ENCODE measurements around the gene MICB.
A peak's percentile ranks its signal among the peaks of the same experiment; 100 is the strongest.
"Not testable (repeated sequence)": the region's sequence is repeated elsewhere in the genome, so short reads cannot be mapped to it uniquely, and the experiment has no call there.

The MICB gene

DNA sequence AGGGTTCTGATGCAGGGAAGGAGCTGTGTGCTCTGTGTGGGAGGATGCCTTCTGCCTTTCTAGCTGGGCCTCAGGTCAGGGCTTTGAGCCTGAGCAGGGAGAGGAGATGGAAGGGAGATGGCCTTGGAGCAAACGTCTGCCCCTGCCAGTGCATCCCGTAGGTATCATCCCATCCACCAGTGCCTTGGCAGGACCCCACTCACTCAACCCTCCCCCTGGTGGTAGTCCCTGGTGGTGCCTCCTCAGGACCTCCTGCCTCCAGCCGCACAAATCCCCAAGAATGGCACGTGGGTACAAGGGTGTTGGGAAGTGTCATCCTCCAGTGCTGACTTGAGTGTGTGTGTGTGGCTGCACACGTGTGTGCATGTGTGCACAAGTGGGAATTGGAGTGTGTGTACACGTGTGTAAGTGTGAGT is 23.1 kb upstream of the MICB start:
- no peak for DNase-seq

- DNase-seq = no peak
Measured at GRCh38 chr6:31476515-31477139, 21.3 kb upstream of the MICB start.

- DNase-seq = no peak
Measured at GRCh38 chr6:31477521-31477920, 20.4 kb upstream of the MICB start.

- DNase-seq = no peak
Measured at GRCh38 chr6:31478186-31478950, 19.6 kb upstream of the MICB start.

DNA sequence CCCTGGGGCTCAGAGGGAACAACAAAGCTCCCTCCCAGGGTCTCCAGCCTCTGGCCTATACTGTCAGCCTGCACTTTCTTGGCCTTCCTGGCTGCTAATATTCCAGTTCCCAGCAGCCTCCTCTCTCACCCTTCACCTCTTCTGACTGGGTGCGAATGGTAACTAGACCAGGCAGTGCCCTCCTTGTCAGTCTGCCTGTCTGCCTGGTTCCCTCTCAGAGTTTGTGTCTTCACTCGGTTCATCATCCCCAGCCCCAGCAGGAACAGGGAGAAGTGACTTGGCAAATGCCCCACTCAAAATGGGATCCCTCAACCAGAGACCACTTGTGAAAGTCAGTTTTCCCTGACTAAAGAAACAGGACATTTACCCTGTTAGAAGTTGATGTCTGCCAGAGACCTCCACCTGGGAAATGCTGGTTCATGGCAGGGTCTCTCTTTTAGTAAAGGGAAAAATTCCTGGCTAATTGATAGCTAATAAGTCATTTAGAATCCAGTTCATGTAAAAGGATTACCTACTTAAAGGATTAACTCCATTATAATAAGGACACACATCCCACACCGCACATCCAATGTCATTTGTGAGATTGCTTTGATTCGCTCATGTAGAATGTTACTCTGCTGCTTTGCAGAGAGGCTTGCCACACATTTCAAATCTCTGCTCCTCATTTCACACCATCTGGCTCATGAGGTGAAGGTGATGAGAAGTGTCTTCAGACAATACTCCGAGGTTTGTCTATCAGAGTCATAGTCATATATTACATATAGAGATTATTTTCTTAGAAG is 18.6 kb upstream of the MICB start:
- DNase-seq = no peak

DNA sequence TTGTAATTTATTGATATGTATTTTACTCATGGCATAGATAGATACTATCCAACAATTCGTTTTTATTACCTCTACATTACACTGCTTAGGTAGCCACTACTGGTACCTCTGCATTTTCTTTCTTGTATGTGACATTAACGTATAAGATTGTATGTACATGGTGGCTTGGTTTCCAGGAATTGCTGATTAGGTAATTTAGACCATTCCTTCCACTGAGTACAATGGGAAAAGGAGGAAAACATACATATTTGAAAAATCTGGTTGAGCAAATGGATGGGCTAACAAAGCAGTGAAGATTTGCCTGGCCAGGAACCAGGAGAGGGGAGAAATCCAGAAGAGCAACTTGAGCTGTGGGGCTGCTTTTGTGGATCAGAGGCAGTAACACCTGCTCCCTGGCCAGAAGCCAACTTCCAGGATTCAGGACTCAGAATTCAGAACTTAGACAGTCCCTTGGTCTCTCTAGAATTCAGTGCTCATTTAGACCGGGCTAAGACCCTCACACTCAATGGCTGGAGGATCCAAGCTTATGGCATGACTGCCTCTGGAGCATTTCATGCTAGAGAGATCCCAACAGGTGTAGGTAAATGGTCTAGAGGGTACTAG is 17.9 kb upstream of the MICB start:
- no peak for DNase-seq

DNA sequence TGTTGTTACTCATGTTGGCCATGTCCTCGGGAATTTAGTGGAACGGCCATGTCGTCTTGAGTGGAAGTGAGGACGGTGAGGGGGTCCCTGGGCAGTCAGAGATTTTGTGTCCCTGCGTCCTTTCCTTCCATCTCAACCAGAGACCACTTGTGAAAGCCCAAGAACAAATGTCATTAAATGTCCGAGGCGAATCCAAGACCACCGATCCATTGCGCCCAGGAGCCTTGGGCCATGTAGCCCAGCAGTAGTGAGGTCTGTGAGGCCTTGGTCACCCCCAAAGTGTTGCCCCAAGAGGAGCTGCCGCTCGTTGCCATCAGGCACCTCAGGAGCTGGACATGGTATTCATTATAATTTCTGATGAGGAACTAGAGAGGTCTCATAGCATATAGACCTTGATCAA is 17.4 kb upstream of the MICB start:
- DNase-seq = no peak

DNA sequence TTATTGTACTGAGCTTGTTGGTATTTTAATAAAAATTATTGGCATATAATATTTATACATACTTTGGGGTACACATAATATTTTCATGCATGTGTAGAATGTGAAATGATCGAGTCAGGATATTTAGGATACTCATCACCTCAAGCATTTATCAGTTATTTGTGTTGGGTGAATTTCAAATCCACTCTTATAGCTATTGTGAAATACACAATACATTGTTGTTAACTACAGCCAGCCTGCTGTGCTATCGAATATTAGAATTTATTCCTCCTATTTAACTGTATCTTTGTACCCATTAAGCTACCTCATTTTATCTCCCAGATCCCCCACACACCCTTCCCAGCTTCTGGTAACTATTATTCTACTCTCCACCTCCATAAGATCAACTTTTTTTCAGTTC is 14.6 kb upstream of the MICB start:
- no peak for DNase-seq

- DNase-seq = peak; percentile 50
Measured at GRCh38 chr6:31485055-31485454, 12.9 kb upstream of the MICB start.

GRCh38 chr6:31486065-31486837 is 11.7 kb upstream of the MICB start:
- not testable (repeated sequence) for DNase-seq

DNA sequence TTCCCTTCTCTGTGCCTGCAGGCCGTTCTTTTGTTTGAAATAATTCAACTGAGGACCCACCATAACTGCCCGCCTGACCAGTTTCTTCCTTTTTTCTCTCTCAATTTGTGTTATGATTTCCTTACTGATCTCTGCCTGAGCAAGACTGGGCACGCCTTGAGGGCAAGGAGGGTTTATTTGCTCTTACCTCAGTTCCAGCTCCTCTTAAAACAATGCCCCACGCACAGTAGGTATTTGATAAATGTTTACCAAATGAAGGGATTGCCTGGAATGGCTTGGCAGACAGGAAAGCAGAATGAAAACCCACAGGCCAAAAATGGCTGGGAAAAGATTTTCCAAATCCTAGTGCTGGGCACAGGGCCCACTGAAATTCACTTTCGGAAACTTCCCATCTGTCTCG is 10.3 kb upstream of the MICB start:
- DNase-seq = not testable (repeated sequence)

GRCh38 chr6:31489086-31489485 is 8.9 kb upstream of the MICB start:
- DNase-seq = no peak

DNA sequence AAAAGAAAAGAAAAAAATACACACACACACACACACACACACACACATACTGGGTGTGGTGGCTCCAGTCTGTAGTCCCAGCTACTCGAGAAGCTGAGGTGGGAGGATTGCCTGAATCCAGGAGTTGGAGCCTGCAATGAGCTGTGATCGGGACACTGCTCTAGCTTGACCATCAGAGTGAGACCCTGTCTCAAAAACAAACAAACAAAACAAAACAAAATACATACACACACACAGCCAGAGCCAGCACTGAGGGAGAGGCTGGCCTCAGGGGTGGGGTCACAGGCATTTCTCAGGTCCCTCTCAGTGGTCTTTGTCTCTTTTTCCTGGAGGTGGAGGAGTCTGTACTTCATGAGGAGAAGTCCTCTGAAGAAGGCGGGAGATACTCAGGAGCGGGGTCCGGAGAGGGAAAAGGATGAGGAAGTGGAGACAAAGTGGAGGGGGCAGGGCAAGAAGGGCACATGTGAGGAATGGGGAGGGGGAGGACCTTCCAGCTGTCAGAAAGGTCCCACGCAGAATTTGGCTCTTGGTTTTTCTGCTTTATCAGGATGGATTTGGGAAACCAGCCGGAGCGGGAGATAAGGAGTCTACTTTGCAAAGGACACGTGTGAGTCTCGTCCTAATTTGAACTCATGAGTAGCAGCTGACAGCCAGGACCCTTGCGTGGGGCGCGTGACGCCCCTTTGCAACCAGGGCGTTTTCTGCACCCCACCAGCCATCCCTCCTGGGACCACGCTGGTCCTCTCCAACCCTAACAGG is 7.7 kb upstream of the MICB start:
- no peak for DNase-seq

DNA sequence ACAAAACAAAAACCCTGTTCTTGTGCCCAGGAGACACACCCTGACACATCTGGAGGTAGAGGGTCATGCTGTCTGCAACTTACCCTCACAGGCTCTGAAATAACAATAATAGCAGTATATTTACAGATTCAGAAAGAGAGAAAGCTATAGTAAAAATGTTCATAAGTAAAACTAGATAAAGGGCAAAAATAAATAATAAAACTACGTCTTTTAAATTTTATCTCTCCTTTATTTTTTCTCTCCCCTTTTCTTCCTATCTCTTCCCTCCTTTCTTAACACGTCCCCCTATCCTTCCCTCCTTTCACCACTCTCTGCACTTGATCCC is 4.4 kb upstream of the MICB start:
- DNase-seq = not testable (repeated sequence)

GRCh38 chr6:31493875-31494694 is 3.9 kb upstream of the MICB start:
- peak; percentile 74 for DNase-seq

- peak; percentile 83 for DNase-seq
Measured at GRCh38 chr6:31495580-31495979, 2.4 kb upstream of the MICB start.

DNA sequence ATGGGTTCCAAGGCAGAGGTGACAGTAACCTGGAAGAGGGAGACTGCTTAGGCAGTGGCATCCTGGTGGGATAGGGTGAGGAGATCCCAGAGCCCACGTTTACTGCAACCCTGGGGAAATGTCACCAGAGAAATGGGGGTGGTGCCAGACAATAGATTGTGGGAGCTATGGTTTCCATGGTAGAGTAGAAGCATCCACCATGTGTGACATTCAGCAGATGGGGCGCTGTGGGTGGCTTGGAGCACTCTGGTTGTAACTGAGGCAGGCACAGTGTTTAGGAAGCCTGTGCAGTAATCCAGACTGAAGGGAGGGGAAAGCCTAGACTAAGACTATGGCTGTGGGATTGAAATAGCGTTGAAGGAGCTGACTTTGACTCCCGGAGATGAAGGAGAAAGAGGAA is 1.1 kb upstream of the MICB start:
- DNase-seq = not testable (repeated sequence)

DNA sequence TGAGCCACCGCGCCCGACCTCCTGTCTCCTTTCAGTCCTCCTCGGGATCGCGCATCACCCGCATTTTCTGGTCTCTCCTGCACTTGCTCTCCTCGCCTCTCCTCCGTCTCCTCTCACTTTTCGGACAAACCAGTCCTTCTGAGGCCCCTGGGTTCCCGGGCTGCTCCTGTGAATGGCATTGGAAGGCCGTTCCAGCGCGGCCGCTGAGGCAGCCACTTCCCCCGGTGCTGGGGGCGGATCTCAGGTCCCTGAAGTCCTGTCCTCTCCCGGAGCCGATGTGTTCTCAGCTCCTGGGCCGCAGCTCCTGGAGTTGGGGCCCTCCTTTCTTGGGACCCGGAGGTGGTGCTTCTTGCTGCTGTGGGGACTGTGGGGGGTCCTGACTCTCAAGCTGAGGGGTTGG is 803 bp downstream of the MICB start:
- DNase-seq = no peak

DNA sequence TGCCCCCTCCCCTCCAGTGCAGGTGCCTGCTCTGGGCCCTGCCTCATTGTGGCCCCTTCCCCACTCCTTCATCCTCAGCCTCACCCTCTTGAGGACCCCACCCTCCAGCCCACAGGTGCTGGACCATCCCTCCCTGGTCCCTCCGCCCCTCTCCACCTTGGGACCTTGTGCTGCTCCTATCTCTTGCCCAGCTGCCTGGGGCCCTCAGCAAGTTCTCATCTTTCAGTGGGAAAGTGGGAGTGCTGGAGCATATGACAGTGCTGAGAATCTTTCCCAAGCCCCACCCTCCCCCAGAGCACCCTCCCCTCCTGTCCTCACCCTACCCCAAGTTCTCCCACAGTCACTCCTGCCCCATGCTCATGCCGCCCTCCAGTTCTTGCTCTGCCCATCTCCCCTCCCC is 1.7 kb downstream of the MICB start:
- not testable (repeated sequence) for DNase-seq

GRCh38 chr6:31502586-31502985 is 4.6 kb downstream of the MICB start:
- no peak for DNase-seq

DNA sequence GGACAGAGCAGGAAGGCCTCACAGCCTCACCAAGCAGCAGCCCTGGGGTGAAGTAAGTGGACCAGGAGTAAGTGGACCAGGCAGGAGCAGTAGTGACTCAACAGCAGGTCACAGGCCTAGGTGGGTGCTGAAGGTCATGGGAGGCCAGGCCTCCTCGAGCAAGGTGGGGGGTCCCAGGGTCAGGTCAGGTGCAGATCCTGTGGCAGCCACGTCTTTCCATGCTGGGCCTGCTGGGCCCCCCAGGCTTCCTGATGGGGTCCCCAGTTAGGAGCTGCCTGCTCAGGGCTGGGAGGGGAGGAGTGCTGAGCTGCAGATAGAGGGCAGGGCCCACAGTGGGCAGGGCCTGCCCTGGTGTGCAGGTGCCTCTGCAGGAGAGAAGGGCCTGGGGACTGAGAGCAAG is 11.1 kb downstream of the MICB start:
- not testable (repeated sequence) for DNase-seq
